Heart left ventricle (tissue), 13 donors: ENCODE measurements around the gene CDKN2B.

ENCODE experiments used
- CTCF ChIP-seq, 12 donors: fragments of 200-600 bp; sonication (generic) in 4 of 12; IDR thresholded peaks; one replicate each; pipeline versions ENCODE4 v1.5.0 to v1.8.0; 2018 to 2022; ENCODE audit warnings: antibody characterized with exemption in 12 of 12, mild to moderate bottlenecking in 5 of 12
- POLR2A ChIP-seq, 2 donors: fragments of 450-650 bp; IDR thresholded peaks; one replicate each; pipeline ENCODE4 v1.6.1; 2017; ENCODE audit warnings: antibody characterized with exemption in 2 of 2, mild to moderate bottlenecking in 2 of 2, moderate library complexity in 2 of 2
- donor health status: ischemic (EF 13 %, LVEDD 7.1; RV severe dilation, severe dysfunction).
- donor health status: DM: no; HTN: yes; CAD: no.
- donor health status: DM: no; HTN: no; CAD: no.
- donor health status: ischemic (EF 25% LVEDD 6.9; RV normal size, moderate dysfunction).
- donor health status: ischemic (EF 25% LVEDD 5.7; RV mildly dilated, moderate dysfunction).
- donor health status: ischemic (EF 35%, LVEDD 5.7; RV mildly dilated, moderate dysfunction).
- donor health status: nonischemic (EF 11% LVEDD 7.7; RV severe dilation, severe dysfunction).
- donor health status: DM: yes; HTN: yes; CAD: no.
- donor health status: PGD.
- donor health status: ischemic (EF 29% LVEDD 5.4; RV normal size, mild dysfunction).
- donor health status: nonischemic (EF 23%, LVEDD 6.1; RV moderate dilation, normal function).

DNA sequence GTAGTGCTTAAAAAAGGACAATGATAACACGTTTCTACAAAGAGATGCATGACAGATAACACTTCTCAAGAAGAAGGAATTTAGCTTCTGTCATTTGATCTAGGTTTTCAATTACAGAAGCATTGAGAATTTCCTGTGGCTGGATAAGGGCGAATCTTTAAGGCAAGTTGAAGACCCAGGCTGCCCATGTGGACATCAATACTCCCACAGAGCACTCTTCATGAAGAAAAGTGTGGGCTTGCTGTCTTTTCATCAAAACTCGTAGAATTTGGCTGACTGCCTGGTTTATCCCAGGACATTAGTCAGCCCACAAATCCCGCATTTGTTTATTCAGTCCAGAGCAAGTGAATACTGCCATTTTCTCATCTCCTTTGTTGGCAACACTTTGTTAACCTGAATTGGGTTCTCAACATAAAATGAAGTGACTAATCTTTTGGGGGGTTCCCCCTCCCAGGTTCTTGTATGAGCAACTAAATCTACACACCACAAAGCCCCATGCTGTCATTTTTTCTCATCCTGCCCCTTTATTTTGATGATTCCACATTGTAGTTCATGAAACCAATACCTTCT, 43.4 kb upstream of the CDKN2B start:
- no peak for TF ChIP-seq POLR2A (IDR thresholded peaks at IDR 0.05)
- no peak for TF ChIP-seq CTCF (IDR thresholded peaks at IDR 0.05)
